Endothelial cell of umbilical vein (primary cell): ENCODE results near the gene CRIM1. TPM values are rescaled to one million over a fixed set of nuclear protein-coding genes. Genes with fewer than 3 reads are reported as not detected.

Experiments
- BruUV-seq: library from RNA; stranded (reverse); fragments of 400-500 nt; replicated peaks from 2 replicates; lab custom pipeline; 2021; lab: Mats Ljungman, UMichigan
- CTCF ChIA-PET: fragments of 300-600, 350-600 bp; sonication (Branson Sonifier 250); formaldehyde crosslinking; loops from one replicate; lab custom pipeline; 2021; ENCODE audit warnings: antibody characterized with exemption, inconsistent platforms; lab: Charles Lee
- POLR2A ChIA-PET: fragments of 300-600, 350-600 bp; sonication (Branson Sonifier 250); formaldehyde crosslinking; loops from one replicate; lab custom pipeline; 2021; ENCODE audit warnings: antibody characterized with exemption, inconsistent platforms; lab: Charles Lee
- DNase-seq: peaks from one replicate; pipeline ENCODE4 v3.0.0-alpha.2; 2011; ENCODE audit warnings: low read depth, low spot score
- FAIRE-seq: peaks from 2 replicates; lab custom pipeline; 2011; peaks lifted over from hg19 to GRCh38; lab: Jason Lieb, UNC
- H2AFZ ChIP-seq: 2 replicates; pipeline ENCODE4 v1.6.0; 2012; ENCODE audit warnings: low read depth, low read length, control low read depth, inconsistent platforms
- H3K27ac ChIP-seq: 2 replicates; pipeline ENCODE4 v1.5.1; 2011; ENCODE audit warnings: low read depth, mild to moderate bottlenecking, control low read depth, low read length, moderate library complexity; ENCODE audit not compliant: insufficient read depth
- H3K27me3 ChIP-seq, 2 experiments: 2 replicates each; pipeline versions ENCODE4 v1.6.0 to v1.6.1; 2011; ENCODE audit warnings: low read length in 2 of 2, mixed read lengths in 1 of 2; ENCODE audit not compliant: control insufficient read depth in 2 of 2, insufficient read depth in 2 of 2
- H3K36me3 ChIP-seq, 2 experiments: 2 replicates in 1 of 2; 3 replicates in 1 of 2; pipeline ENCODE4 v1.5.1; 2011; ENCODE audit warnings: low read length in 2 of 2, mild to moderate bottlenecking in 1 of 2, moderate library complexity in 1 of 2; ENCODE audit not compliant: control insufficient read depth in 2 of 2, insufficient read depth in 2 of 2; ENCODE audit errors: extremely low read depth in 1 of 2
- H3K4me1 ChIP-seq: 3 replicates; pipeline ENCODE4 v1.5.1; 2011; ENCODE audit warnings: mild to moderate bottlenecking, low read length; ENCODE audit not compliant: control insufficient read depth, insufficient read depth; ENCODE audit errors: extremely low read depth
- H3K4me2 ChIP-seq: 2 replicates; pipeline ENCODE4 v1.6.1; 2011; ENCODE audit warnings: low read length, control low read depth, mixed read lengths; ENCODE audit not compliant: insufficient read depth
- H3K4me3 ChIP-seq, 3 experiments: fragments of 200-600 bp in 1 of 3; sonication (generic), shearing (Covaris generic) in 1 of 3; replicated peaks in 1 of 3; 2 replicates each; pipeline ENCODE4 v1.5.1; 2011 to 2016; ENCODE audit warnings: control low read depth in 3 of 3, low read length in 3 of 3, mild to moderate bottlenecking in 2 of 3, inconsistent platforms in 1 of 3, low read depth in 1 of 3, moderate library complexity in 1 of 3; ENCODE audit not compliant: insufficient read depth in 1 of 3
- H3K79me2 ChIP-seq: 2 replicates; pipeline ENCODE4 v1.6.0; 2012; ENCODE audit warnings: low read length, inconsistent platforms; ENCODE audit not compliant: control insufficient read depth, insufficient read depth
- H3K9ac ChIP-seq: replicated peaks from 2 replicates; pipeline ENCODE3; 2011; ENCODE audit warnings: low read length, control low read depth; ENCODE audit not compliant: insufficient read depth; ENCODE audit errors: extremely low read depth
- H3K9me1 ChIP-seq: replicated peaks from 3 replicates; pipeline ENCODE4 v1.6.0; 2011; ENCODE audit warnings: mild to moderate bottlenecking, low read length; ENCODE audit not compliant: control insufficient read depth, insufficient read depth; ENCODE audit errors: extremely low read depth
- H3K9me3 ChIP-seq: replicated peaks from 2 replicates; pipeline ENCODE4 v1.5.1; 2012; ENCODE audit warnings: low read length, inconsistent platforms; ENCODE audit not compliant: control insufficient read depth, insufficient read depth
- H4K20me1 ChIP-seq: replicated peaks from 2 replicates; pipeline ENCODE3; 2011; ENCODE audit warnings: mild to moderate bottlenecking, low read length; ENCODE audit not compliant: control insufficient read depth, insufficient read depth; ENCODE audit errors: extremely low read depth
- CTCF ChIP-seq, 2 donors: IDR thresholded peaks; 1 replicate in 1 of 2; 2 replicates in 1 of 2; pipeline ENCODE4 v1.5.1; 2011; ENCODE audit warnings: low read length in 2 of 2, mild to moderate bottlenecking in 2 of 2, moderate library complexity in 2 of 2, control low read depth in 1 of 2, inconsistent platforms in 1 of 2, low read depth in 1 of 2; ENCODE audit not compliant: insufficient read depth in 1 of 2; ENCODE audit errors: extremely low read depth in 1 of 2
- EZH2 ChIP-seq: IDR thresholded peaks from 2 replicates; pipeline ENCODE4 v1.6.1; 2012; ENCODE audit warnings: borderline replicate concordance, low read depth, mild to moderate bottlenecking, moderate library complexity, low read length, inconsistent platforms; ENCODE audit not compliant: severe bottlenecking
- FOS ChIP-seq: IDR thresholded peaks from 2 replicates; pipeline ENCODE4 v1.6.1; 2011; ENCODE audit warnings: mild to moderate bottlenecking, low read length, moderate library complexity, borderline replicate concordance; ENCODE audit not compliant: insufficient read depth
- GATA2 ChIP-seq: IDR thresholded peaks from 2 replicates; pipeline ENCODE4 v1.7.0; 2011; ENCODE audit warnings: low read depth, mild to moderate bottlenecking, moderate library complexity, mixed read lengths, low read length; ENCODE audit not compliant: insufficient read length, insufficient read depth
- JUN ChIP-seq: IDR thresholded peaks from 2 replicates; pipeline ENCODE4 v1.6.1; 2011; ENCODE audit warnings: borderline replicate concordance, low read depth; ENCODE audit not compliant: insufficient read length, insufficient read depth
- MAX ChIP-seq: IDR thresholded peaks from 2 replicates; pipeline ENCODE4 v1.6.1; 2011; ENCODE audit not compliant: insufficient read depth, insufficient read length
- MYC ChIP-seq: IDR thresholded peaks from one replicate; pipeline ENCODE4 v1.6.1; 2011; ENCODE audit warnings: mild to moderate bottlenecking, low read depth, low read length
- POLR2A ChIP-seq: IDR thresholded peaks from 2 replicates; pipeline ENCODE4 v1.6.1; 2012; ENCODE audit warnings: low read depth, mild to moderate bottlenecking, control low read depth, low read length
- POLR2AphosphoS5 ChIP-seq: IDR thresholded peaks from 2 replicates; pipeline ENCODE4 v1.6.1; 2012; ENCODE audit warnings: low read depth, mild to moderate bottlenecking, control low read depth, low read length, moderate library complexity; ENCODE audit not compliant: insufficient read depth
- dilution Hi-C: fragments of 300-500 bp; cut with MboI; formaldehyde crosslinking; loops from one replicate; pipeline ENCODE4 v1.15.0; 2019; ENCODE audit warnings: low sequenced_read_pairs; ENCODE audit not compliant: extremely low pct_ligation_motif_present
- intact Hi-C: fragments of 100-400 bp; cut with micrococcal nuclease; formaldehyde crosslinking; loops from one replicate; pipeline ENCODE4 v1.10.0; 2022
- polyA plus RNA-seq, 4 experiments: library from polyadenylated mRNA; depleted of rRNA in 3 of 4; stranded (reverse) in 3 of 4; unstranded in 1 of 4; fragments of >200 nt; gene quantifications; 2 replicates each; pipeline versions ENCODE4 v1.2.1 to v1.2.3, GENCODE V29; 2011 to 2012; ENCODE audit warnings: missing spikeins in 1 of 4
- total RNA-seq: library from RNA; stranded (reverse); gene quantifications from 2 replicates; pipeline ENCODE4 v1.2.3, GENCODE V29; 2021

The CRIM1 gene
- total and polyA plus RNA-seq, 2 donors (not counting 3 experiments of a cell fraction or from before 2014, with no cell fraction given), result 422 to 649 TPM

- Histone ChIP-seq H3K9me3 (no peaks in the 10 kb centered on the region), H3K36me3 (no peaks in the 10 kb centered on the region), H3K9me1 (no peaks in the 10 kb centered on the region), H3K9ac (no peak overlapping the region), H2AFZ (no peak overlapping the region), H3K27ac (no peak overlapping the region), H3K79me2 (peaks cover 42% of the 10 kb centered on the region), H3K4me2 (no peak overlapping the region), H3K4me1 (peaks cover 26% of the 10 kb centered on the region), H3K27me3 (no peaks in the 10 kb centered on the region), H4K20me1 (no peaks in the 10 kb centered on the region), H3K4me3 (no peak overlapping the region)
- FAIRE-seq (peak; percentile 21), DNase-seq (peak; percentile 65)
- CTCF ChIA-PET, result interaction anchor here (1.0 to 3.6 kb wide), 35 partner anchors 13 to 480 kb away, joined by 3 to 70 read pairs (median 6); partner anchors contain the start of gene VIT
- TF ChIP-seq EZH2 (no peak), CTCF (IDR thresholded peaks at IDR 0.05; ENCODE audit: extremely low read depth in 1 of 2, insufficient read depth in 1 of 2, low read depth in 1 of 2, low read length in 2 of 2) (peak; percentile 33 to 51)
- intact Hi-C loops, result loop anchor here (1.0 to 5.0 kb wide), 5 partner anchors 155 to 420 kb away; no protein-coding TSS in a partner anchor
- POLR2A ChIA-PET, result interaction anchor here (1.4 kb wide), 1 partner anchor 108 kb away, joined by 10 read pairs; no protein-coding TSS in a partner anchor
- dilution Hi-C loops, result no loop called here
- BruUV-seq, result no TSS peak
These were observed 3.7 kb upstream of the CRIM1 start for GRCh38 chr2:36351736-36352349.

- Histone ChIP-seq H4K20me1 (no peaks in the 10 kb centered on the region), H3K4me3 (no peak overlapping the region), H3K79me2 (peaks cover 51% of the 10 kb centered on the region), H3K4me1 (peaks cover 26% of the 10 kb centered on the region), H3K9me1 (no peaks in the 10 kb centered on the region), H3K27ac (peak overlapping the region; percentile 39), H3K36me3 (no peaks in the 10 kb centered on the region), H3K27me3 (no peaks in the 10 kb centered on the region), H2AFZ (no peak overlapping the region), H3K9me3 (no peaks in the 10 kb centered on the region), H3K4me2 (peak overlapping the region; percentile 93), H3K9ac (no peak overlapping the region)
- intact Hi-C loops (loop anchor here (1.0 to 5.0 kb wide), 5 partner anchors 155 to 420 kb away; no protein-coding TSS in a partner anchor), dilution Hi-C loops (no loop called here)
- ChIA-PET POLR2A (interaction anchor here (0.7 to 1.1 kb wide), 2 partner anchors 154 to 213 kb away, joined by 3 to 5 read pairs; no protein-coding TSS in a partner anchor), CTCF (interaction anchor here (0.6 to 3.6 kb wide), 63 partner anchors 10 to 433 kb away, joined by 3 to 70 read pairs (median 5); partner anchors contain the start of gene VIT)
- DNase-seq, result peak; percentile 43
- FAIRE-seq, result no peak
- no TSS peak for BruUV-seq
- no peak for TF ChIP-seq POLR2A
- no peak for TF ChIP-seq GATA2
- no peak for TF ChIP-seq FOS
- TF ChIP-seq MAX, result no peak
- no peak for TF ChIP-seq EZH2
- TF ChIP-seq MYC, result no peak
- TF ChIP-seq POLR2AphosphoS5, result no peak
- no peak for TF ChIP-seq JUN
- no peak for TF ChIP-seq CTCF (IDR thresholded peaks at IDR 0.05; ENCODE audit: extremely low read depth in 1 of 2, insufficient read depth in 1 of 2, low read depth in 1 of 2, low read length in 2 of 2)
These were observed 2.9 kb upstream of the CRIM1 start for GRCh38 chr2:36352701-36353100.
